ENCODE results near the gene SVIL. TPM values are rescaled to one million over a fixed set of nuclear protein-coding genes. Genes with fewer than 3 reads are reported as not detected.

SVIL gene
- total and polyA plus RNA-seq, 2 of the 13 experiments (the other 11 are each of a cell fraction or from before 2014, with no cell fraction given): 3.9 to 12.1 TPM

GRCh38 chr10:29535012-29535777 is 99.6 kb downstream of the SVIL start (continued):
- peak; percentile 42; the same call in 1 of the 2 replicates for TF ChIP-seq PHF21A (CRISPR knock-in tag; IDR thresholded peaks at IDR 0.05)
- TF ChIP-seq, protein P1, sequence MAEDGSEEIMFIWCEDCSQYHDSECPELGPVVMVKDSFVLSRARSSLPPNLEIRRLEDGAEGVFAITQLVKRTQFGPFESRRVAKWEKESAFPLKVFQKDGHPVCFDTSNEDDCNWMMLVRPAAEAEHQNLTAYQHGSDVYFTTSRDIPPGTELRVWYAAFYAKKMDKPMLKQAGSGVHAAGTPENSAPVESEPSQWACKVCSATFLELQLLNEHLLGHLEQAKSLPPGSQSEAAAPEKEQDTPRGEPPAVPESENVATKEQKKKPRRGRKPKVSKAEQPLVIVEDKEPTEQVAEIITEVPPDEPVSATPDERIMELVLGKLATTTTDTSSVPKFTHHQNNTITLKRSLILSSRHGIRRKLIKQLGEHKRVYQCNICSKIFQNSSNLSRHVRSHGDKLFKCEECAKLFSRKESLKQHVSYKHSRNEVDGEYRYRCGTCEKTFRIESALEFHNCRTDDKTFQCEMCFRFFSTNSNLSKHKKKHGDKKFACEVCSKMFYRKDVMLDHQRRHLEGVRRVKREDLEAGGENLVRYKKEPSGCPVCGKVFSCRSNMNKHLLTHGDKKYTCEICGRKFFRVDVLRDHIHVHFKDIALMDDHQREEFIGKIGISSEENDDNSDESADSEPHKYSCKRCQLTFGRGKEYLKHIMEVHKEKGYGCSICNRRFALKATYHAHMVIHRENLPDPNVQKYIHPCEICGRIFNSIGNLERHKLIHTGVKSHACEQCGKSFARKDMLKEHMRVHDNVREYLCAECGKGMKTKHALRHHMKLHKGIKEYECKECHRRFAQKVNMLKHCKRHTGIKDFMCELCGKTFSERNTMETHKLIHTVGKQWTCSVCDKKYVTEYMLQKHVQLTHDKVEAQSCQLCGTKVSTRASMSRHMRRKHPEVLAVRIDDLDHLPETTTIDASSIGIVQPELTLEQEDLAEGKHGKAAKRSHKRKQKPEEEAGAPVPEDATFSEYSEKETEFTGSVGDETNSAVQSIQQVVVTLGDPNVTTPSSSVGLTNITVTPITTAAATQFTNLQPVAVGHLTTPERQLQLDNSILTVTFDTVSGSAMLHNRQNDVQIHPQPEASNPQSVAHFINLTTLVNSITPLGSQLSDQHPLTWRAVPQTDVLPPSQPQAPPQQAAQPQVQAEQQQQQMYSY (CRISPR knock-in tag; IDR thresholded peaks at IDR 0.05): no peak
- TF ChIP-seq, protein P2, sequence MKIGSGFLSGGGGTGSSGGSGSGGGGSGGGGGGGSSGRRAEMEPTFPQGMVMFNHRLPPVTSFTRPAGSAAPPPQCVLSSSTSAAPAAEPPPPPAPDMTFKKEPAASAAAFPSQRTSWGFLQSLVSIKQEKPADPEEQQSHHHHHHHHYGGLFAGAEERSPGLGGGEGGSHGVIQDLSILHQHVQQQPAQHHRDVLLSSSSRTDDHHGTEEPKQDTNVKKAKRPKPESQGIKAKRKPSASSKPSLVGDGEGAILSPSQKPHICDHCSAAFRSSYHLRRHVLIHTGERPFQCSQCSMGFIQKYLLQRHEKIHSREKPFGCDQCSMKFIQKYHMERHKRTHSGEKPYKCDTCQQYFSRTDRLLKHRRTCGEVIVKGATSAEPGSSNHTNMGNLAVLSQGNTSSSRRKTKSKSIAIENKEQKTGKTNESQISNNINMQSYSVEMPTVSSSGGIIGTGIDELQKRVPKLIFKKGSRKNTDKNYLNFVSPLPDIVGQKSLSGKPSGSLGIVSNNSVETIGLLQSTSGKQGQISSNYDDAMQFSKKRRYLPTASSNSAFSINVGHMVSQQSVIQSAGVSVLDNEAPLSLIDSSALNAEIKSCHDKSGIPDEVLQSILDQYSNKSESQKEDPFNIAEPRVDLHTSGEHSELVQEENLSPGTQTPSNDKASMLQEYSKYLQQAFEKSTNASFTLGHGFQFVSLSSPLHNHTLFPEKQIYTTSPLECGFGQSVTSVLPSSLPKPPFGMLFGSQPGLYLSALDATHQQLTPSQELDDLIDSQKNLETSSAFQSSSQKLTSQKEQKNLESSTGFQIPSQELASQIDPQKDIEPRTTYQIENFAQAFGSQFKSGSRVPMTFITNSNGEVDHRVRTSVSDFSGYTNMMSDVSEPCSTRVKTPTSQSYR (CRISPR knock-in tag; IDR thresholded peaks at IDR 0.05; ENCODE audit: borderline replicate concordance): peak; percentile 82; the same call in 1 of the 2 replicates
- TF ChIP-seq ZFP1 (CRISPR knock-in tag; IDR thresholded peaks at IDR 0.05): no peak
- peak; percentile 64; the same call in 1 of the 2 replicates for TF ChIP-seq NCOA2 (CRISPR knock-in tag; IDR thresholded peaks at IDR 0.05)
- TF ChIP-seq LRRFIP1 (CRISPR knock-in tag; conservative IDR thresholded peaks at IDR 0.05): no peak
- TF ChIP-seq U2AF1 (optimal IDR thresholded peaks at IDR 0.05; ENCODE audit: low read depth, low read length): no peak
- peak; percentile 42; the same call in 1 of the 2 replicates for TF ChIP-seq HOXA3 (CRISPR knock-in tag; IDR thresholded peaks at IDR 0.05)
- peak; percentile 77; the same call in 1 of the 2 replicates for TF ChIP-seq SOX5 (CRISPR knock-in tag; IDR thresholded peaks at IDR 0.05; ENCODE audit: borderline replicate concordance)
- no peak for TF ChIP-seq ZFAT (CRISPR knock-in tag; conservative IDR thresholded peaks at IDR 0.05)
- TF ChIP-seq, protein P3, sequence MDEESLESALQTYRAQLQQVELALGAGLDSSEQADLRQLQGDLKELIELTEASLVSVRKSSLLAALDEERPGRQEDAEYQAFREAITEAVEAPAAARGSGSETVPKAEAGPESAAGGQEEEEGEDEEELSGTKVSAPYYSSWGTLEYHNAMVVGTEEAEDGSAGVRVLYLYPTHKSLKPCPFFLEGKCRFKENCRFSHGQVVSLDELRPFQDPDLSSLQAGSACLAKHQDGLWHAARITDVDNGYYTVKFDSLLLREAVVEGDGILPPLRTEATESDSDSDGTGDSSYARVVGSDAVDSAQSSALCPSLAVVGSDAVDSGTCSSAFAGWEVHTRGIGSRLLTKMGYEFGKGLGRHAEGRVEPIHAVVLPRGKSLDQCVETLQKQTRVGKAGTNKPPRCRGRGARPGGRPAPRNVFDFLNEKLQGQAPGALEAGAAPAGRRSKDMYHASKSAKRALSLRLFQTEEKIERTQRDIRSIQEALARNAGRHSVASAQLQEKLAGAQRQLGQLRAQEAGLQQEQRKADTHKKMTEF (CRISPR knock-in tag; IDR thresholded peaks at IDR 0.05): 0 out of 2 replicates have a peak, but pooled peaks have one; percentile 43
- no peak for TF ChIP-seq LCORL (IDR thresholded peaks at IDR 0.05)
- 0 out of 2 replicates have a peak, but pooled peaks have one; percentile 37 for TF ChIP-seq LCORL (CRISPR knock-in tag; IDR thresholded peaks at IDR 0.05)
- TF ChIP-seq PATZ1 (CRISPR knock-in tag; IDR thresholded peaks at IDR 0.05): peak; percentile 55; the same call in 1 of the 2 replicates
